AG09309 (cell line): ENCODE measurements around the gene KIF5C.

ENCODE experiments used
- DNase-seq: peaks from one replicate; pipeline ENCODE4 v3.0.0-alpha.2; 2010; ENCODE audit warnings: low read depth
- H3K4me3 ChIP-seq: 2 replicates; pipeline ENCODE4 v1.5.1; 2011; ENCODE audit warnings: mild to moderate bottlenecking, low read depth, low read length, moderate library complexity; ENCODE audit not compliant: control insufficient read depth
- CTCF ChIP-seq: IDR thresholded peaks from 2 replicates; pipeline ENCODE4 v1.5.1; 2011; ENCODE audit warnings: mild to moderate bottlenecking, low read depth, low read length, inconsistent platforms; ENCODE audit not compliant: insufficient read depth, control insufficient read depth; ENCODE audit errors: missing control alignments

KIF5C gene

GRCh38 chr2:148992448-148992847, 117.4 kb downstream of the KIF5C start:
- no peak for TF ChIP-seq CTCF
- no peak for DNase-seq
- no peak overlapping the region for H3K4me3 ChIP-seq

- no peak for DNase-seq
- TF ChIP-seq CTCF: no peak
- H3K4me3 ChIP-seq: no peak overlapping the region
These were observed 118.3 kb downstream of the KIF5C start for GRCh38 chr2:148993351-148993750.

- no peak for DNase-seq
- TF ChIP-seq CTCF: no peak
- H3K4me3 ChIP-seq: no peak overlapping the region
These were observed 119.3 kb downstream of the KIF5C start for GRCh38 chr2:148994341-148994740.

GRCh38 chr2:148996805-148997204, 121.8 kb downstream of the KIF5C start:
- no peak for TF ChIP-seq CTCF
- DNase-seq: no peak

GRCh38 chr2:148998165-148998830, 123.3 kb downstream of the KIF5C start:
- no peak for TF ChIP-seq CTCF
- DNase-seq: no peak

More at GRCh38 chr2:148996805-148997204, 121.8 kb downstream of the KIF5C start:
- no peak overlapping the region for H3K4me3 ChIP-seq

GRCh38 chr2:148998831-148999200, 123.8 kb downstream of the KIF5C start:
- no peak overlapping the region for H3K4me3 ChIP-seq
- no peak for TF ChIP-seq CTCF
- no peak for DNase-seq

More at GRCh38 chr2:148998165-148998830, 123.3 kb downstream of the KIF5C start:
- H3K4me3 ChIP-seq: no peak overlapping the region
